NCI-H526 (cell line): ENCODE measurements around the gene TSPAN18.

Experiments
- DNase-seq, 2 experiments: peaks; one replicate each; lab custom pipeline; 2025; lab: John Stamatoyannopoulos, UW

Gene TSPAN18

DNA sequence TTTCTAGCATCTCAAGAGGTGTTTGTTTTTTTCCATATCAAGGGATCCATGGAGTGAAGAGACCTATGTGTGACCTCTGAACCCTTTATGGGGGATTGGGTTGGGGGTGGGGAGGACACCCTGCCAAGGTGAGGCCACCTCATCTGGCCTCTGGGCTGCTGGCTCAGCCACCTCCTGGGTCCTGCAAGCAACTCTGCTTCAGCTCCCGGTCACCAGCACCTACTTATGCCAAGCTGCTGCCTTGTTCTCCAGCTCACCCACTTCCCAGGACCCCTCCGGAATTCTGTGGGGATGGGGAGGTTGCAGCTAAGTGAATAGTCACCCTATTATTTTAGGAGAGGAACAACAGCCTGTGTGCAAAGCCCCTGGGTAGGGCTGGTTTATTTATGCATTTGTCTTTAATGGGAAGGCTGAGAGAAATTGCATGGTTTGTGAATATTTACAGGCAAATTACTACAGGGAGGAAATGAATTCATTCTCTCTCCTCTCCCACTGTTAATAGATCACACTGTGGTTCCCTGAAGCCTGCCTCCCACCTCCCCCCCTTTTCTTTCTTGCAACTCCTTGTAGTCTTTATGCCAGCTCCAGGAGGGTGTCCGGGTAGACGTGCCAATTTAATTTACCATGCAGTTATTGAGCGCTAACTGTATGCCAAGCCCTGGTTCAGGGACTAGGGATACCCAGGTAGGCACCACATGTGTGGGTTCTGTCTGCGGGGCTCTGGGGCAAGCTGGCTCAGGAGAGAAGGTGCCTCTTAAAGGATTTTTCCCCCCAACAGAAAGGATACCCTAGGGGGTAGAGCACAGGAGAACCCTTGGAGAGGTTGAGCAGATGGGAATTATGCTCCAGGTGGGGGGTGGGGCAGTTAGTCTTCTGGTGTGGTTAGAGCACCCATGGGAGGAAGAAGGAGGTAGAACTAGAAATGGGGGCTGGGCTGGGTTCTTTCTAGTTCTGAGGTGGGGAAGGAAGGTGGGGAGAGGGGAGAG lies 50.7 kb downstream of the TSPAN18 start:
- DNase-seq = no peak

DNA sequence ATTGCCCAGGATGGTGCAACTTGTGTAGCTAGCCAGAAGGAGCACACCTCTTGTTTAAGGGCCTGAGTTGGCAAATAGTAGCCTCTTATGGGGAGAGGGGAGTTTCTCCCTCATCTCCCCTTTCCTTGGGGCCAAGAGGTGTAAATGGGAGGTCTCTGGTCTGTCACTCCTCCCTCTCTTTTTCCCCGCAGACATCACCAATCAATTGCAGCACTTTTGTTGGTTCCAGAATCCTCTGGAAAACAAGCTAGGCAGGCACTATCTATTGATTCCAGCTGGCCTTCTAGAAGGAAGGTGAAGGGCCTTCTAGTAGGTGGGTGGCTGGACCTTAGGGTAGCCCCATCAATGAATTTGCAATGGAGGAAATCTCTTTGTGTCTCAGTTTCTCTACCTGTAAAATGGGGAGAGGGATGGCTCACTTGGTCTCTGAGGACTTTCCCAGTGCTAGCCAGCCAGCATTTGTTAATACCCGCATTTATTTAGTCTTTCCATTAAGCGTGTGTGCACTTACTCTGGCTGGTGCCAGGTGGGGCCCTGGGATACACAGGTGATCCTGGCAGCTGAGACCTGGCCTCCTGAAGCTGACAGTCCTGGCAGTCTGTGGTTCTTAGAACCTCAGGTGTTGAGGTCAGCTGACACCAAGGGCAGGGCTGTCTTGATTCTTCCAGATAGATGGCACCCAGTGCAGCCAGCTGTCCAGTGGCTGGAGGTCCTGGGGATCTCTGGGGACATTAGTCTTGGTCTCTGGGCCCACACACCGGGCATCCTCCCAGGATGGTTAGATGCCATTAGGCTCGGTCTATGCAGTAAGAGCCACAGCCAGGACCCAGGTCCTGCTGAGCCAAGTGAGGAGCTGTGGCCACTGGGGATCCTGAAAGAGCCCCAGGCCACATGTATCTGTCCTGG lies 51.7 kb downstream of the TSPAN18 start:
- no peak for DNase-seq

DNA sequence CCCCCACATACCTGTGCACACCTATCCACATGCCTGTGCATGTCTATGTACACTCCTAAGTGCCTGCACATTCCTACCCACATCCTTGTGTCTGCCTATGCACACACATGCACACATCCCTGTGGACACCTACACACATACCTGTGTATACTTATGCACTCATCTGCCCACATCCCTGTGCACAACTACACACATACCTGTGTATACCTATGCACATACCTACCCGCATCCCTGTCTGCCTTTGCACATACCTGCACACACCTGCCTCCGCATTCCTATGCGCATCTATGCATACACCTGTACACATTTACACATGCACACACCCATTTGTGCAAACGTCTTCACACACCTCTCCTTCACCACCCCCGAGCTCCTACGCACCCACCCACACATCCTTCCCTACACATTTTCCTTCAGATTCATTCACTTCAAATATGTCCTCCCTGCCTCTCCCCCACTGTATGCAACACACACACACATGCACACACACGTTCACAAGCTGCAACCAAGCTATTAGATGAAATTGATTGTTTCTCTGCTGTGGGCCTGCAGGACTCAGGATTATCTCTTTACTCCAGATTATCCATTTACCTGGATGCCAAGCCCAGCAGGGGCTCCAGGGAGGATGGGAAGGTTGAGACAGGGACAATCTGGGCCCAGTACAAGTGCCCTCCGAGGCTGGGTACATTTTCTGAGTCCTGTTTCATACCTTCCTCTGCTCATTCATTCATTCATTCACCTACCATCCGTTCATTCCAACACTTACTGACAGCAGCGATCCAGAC lies 53.2 kb downstream of the TSPAN18 start:
- no peak for DNase-seq

DNA sequence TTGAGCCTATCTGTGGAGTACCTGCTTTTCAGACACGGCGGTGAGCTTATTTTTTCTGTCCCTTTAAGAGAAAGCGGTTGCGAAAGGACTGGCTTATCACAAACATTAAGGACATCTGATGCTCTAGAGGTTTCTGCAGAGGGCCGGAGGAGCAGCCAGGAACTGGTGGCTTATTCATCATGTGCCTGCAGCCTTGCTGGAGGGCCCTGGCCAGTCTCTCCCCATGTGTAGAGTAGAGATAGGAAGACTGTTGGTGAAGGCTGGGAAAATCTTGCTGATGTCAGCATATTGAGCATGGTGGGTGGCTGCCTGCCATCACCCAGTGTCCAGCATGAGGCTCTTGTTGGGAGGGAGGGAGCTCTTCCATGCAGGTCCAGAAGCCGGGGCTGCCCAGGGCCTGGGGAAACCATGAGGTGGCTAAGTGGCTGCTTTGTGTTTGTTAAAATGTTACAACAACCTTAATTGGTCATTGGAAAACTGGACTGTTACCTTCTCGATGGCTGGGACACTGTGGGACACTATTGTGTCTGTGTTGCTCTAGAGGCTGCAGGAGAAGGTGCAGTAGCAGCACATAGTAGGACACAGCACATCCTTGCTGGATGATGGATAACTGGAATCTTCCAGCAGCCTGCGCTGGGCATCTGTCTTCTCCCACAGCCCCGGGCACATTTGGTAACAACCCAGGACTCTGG lies 54.3 kb downstream of the TSPAN18 start:
- DNase-seq = no peak

DNA sequence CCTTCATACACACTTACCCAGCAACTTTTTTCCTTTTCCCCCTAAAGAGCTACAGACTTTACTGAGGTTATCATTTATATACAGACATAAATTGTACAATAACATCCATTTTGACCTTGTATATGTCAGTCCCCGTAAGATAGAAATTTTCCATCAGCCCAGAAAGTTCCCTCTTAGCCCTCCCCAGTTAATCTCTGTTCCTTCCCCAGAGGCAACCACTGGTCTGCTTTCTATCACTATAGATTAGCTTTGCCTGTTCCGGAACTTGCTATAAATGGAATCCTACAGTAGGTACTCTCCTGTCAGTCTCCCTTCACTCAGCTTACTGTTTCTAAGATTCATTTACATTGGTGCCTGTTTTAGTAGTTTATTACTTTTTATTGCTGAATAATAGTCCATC lies 54.9 kb downstream of the TSPAN18 start:
- DNase-seq = no peak

DNA sequence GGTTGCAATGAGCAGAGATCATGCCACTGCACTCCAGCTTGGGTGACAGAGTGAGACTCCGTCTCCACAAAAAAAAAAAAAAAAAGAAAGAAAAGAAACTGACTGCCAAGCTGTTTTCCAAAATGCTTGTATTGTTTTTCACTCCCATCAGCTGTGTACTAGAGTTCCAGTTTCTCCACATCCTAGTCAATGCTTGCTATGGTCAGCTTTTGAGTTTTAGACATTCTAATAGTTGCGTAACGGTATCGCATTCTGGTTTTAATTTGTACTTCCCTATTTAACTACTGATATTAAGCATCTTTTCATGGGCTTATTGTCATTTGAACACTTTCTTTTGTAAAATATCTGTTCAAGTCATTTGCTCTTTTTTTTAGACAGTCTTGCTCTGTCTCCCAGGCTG lies 55.7 kb downstream of the TSPAN18 start:
- no peak for DNase-seq

DNA sequence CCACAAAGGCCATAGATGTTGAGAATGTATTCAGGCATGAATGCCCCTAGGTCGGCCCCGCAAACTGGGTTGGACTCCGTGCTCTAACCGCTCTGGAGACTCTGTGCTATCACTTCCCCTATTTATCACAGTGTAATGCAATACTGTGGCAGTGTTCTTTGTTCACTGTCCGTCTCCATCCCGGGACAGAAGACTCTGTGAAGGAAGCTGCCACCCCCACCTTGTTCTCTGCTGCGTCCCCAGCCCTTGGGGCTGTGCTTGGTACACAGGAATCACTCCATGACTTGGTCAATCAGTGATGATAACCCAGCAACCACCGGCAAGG lies 57.6 kb downstream of the TSPAN18 start:
- no peak for DNase-seq

DNA sequence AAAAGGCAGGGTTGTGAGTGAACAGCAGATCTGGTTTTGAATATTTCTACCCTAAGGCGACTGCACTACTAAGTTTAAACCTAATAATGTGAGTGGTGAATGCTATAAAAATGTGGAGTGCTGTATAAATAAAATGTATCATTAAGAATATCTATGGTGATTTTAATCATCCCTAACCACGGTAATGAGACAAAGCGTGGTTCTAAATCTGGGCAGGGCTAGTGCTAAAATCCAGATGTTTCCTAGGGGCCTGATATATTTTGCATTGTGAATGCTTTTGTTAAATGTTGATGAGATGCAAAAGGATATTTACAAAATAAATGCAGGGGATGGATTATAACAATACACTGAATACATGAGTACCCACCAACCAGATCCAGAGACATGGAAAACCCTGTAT lies 58.1 kb downstream of the TSPAN18 start:
- DNase-seq = no peak

DNA sequence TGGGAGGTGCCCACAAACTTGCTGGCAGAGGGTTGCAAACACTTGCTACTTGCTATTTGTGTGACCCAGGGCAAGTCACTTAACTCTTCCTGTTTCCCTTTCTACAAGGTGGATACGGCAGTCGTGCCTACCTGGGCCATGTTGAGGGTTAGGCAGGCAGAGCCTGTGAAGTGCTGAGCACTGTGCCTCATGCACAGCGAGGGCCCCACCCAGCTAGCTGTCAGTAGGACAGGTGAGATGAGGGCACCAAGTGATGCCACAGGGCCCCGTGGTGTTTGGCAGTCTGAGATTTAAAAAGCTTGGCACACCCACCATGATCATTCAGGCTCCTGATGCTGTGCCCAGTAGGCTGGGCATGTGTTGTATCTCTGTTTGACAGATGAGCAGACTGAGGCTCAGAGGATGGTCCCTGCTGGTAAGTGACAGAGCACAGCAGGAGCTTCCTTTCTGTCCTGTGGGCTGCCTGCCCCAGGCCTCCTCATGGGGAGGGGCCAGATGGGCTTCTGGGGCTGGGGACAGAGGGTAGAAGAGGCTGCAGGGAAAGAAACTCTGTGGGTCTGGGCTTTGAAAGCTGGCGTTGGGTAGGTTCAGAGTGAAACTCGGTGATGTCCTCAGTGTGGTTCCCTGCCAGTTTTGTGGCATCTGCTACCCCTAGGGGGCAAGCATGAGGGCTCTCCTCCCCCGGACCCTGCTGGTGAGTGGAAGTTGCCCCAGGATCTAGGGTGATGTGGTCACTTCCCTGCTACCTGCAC lies 59.3 kb downstream of the TSPAN18 start:
- peak in 1 of 2 experiments; percentile 34 for DNase-seq

DNA sequence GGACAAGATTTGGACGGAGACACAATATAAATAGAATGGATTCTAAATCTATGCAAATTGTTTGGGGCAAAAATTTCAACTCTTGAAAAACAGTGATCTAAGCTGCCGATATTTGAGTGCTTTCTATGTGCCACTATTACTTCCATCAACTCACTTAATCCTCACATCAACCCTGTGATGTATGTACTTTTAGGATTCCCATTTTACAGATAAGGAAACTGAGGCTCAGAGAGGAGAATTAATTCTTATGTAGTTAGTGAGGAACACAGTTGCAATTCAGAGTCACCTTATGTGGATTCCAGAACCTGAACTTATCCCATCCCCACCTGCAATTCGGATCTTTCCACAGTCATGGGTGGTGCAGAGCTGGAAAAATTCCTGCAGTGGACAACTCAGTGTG lies 60.3 kb downstream of the TSPAN18 start:
- DNase-seq = no peak

DNA sequence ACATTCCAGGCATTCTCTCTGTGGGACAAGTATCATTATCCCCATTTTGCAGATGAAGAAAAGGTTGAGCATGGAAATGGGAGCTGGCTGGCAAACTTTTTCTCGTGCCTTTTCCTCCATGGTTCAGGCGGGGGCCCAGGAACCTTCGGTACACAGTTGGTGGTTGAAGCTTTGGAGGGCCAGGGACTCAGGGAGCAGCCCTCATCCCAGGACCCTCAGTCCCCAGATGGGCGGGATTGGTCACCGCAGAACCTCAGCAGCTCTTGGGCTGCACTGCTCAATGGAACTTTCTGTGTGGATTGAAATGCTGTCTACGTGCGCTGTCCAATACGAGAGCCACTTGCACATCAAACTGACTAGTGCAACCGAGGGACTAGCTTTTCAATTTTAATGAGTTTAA lies 61.2 kb downstream of the TSPAN18 start:
- DNase-seq = no peak

DNA sequence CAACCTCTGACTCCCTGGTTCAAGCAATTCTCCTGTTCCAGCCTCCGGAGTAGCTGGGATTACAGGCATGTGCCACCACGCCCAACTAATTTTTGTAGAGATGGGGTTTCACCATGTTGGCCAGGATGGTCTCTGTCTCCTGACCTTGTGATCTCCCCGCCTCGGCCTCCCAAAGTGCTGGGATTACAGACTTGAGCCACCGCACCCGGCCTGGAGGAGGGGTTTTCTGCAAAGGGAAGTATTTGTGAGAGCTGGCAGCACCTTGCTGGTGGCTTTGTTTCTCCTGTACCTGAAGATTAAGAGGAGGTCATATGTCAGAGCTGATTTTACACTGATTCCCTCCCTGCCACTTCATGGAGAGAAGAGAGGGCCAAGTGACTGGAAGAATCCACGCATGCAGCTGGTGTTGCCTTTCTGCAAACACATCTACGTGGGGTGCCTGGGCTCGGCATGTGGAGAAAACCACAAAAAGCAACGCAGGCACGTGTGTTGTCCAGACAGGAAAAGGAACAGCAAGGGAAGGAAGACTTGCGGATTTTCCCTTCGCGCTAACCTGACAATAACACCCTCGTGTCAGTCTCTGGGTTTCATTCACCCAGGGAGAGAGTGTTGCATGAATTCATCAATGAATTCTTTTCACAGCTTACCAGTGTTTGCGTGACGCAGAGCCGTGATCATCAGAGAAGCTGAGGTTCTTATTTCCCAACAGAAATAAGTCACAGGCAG lies 61.9 kb downstream of the TSPAN18 start:
- DNase-seq = no peak

DNA sequence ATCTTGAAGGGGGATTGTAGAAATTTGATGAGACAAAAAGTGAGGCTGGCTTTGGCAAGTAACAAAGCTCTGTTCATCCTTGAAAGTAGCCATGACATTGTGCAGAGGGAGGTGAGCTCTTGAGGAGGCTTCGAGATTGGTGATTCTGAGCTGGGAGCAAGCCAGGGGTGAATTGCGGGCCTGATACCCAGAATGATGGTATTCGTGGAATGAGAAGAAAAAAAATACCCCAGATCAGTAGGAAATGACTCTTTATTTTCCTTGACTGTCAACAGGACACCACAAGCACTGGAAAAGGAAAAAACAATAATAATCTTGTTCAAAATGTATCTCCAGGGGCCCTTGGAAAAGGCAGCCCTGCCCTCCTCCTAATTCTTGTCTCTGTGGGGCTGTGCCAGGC lies 62.7 kb downstream of the TSPAN18 start:
- no peak for DNase-seq

DNA sequence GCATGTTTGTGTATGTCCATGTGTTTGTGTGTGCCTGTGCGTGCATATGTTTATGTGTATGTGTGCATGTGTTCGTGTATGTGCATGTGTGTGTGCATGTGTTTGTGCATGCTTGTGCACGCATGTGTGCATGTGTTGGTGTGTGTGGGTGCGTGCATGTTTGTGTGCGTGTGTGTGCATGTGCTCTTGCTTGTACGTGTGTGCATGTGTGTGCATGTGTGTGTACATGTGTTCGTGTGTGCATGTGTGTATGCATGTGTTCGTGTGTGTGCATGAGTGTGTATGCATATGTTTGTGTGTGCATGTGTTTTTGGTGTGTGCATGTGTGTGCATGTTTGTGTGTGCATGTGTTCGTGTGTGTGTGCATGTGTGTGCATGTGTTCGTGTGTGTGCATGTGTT lies 63.4 kb downstream of the TSPAN18 start:
- no peak for DNase-seq

DNA sequence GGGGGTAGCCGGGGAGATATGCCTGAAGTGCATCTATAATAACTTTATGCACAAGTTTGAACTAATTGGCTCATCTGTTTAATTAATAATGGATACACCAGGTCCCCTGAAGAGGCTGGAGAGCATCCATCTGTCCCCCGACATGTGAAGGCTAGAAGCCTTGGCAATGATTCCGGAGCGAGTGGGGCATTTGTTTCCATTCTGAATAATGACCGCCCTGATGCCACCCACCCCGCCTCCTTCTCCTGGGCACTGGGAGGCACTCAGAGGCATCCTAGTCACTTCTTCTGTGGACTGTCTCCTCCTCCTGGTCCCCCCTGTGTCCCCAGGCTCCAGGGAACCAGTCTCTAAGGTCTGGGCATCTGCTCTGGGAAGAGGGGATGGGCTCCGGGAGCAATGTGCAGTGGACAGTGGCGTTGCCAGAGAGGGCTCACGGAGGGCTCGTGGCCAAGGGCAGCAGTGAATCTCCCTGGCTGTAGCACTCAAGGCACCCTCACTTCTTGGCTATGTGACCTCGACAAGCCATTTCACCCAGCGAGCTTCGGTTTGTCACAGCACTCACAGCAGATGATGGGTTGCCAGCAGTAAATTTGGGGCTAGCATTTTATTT lies 64.7 kb downstream of the TSPAN18 start:
- DNase-seq = no peak

DNA sequence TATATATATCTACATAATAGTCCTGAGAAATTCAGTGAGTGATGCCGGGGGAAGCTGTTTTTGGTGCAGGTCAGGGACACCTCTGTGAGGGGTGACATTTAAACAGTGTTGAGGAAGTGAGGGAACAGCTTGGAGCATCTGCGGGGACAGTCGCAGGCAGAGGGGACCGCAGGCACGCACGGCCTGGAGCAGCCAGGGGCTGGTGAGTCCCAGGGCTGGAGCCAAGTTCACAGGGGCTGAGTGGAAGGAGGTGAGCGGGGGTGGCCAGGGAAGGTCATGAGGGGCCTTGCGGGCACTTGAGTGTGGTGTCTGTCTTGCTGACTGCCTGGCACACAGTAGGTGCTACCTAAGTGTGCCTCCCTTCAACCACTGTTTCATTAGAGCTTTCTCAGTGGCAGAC lies 65.4 kb downstream of the TSPAN18 start:
- no peak for DNase-seq

DNA sequence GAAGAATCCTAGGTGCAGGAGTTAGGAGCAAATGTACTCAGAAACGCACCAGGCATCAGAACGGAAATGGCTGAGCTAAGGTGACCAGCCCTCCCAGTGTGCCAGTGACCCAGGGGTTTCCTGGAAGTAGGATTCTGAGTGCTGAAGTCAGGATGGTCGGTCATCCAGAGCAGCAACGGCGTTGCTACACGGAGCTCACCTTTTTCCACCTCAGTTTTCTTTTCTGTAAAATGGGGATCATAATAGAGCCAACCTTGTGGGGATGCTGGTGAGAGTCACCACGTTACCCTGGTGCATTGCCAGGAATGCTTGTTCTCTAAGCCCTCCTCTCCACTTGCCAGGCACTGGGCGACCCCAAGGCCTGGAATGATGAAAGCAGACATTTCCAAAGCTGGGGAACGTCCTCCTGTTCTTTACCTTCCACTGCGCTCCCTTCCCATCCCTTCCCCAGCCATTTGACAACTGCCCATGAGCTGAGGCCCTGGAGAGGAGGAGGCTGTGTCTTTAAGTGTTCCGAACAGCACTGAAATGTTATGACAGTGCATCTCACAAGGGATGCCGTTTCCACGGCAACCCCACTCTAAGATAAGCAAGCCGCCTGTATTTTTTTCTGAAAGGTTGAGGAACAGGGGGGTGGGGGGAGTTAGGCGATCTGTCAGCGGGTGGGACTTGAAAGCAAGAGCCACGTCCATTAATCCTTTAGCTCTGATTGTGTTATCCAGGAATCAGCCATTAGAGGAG lies 66.8 kb downstream of the TSPAN18 start:
- DNase-seq = no peak

DNA sequence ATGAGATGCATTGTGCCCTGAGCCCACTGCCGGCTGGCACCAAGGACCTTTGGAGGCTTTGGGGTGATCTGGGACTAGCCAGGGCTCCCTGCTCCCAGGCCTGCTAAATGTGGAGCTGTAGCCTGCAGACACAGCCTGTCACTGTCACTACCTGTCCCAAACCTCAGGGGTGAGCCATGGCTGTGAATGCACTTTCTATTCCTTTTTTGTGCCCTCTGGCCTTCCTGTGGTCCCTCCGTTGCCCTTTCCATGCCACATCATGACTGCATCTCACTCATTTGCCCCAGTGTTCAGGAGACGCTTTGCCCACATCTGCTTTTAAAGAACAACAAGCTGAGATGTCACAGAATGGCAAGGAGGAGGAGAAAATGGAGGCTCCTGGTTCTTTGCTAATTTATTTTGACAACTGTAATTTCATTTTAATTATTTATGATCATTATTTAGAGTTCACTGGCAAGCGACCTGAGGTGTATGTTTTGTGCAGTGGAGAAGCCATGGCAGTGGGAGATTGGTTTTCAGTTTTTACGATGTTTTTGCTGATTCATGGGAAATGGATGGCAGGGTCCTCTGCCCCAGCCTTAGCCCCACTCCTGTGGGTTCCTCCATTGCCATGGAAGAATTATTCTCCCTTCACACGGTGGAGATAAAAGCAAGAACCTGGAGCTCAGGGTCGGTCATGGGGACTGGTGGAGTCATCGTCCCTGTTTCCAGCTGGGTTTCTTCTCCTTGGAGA lies 69.2 kb downstream of the TSPAN18 start:
- DNase-seq = no peak
